Epithelial cell of umbilical artery (primary cell): ENCODE results near the gene COBLL1. TPM values are rescaled to one million over a fixed set of nuclear protein-coding genes. Genes with fewer than 3 reads are reported as not detected.

Experiments used
- total RNA-seq: library from RNA; depleted of rRNA; stranded (reverse); fragments of >200 nt; gene quantifications from 2 replicates; pipeline ENCODE4 v1.2.3, GENCODE V29; 2014

Gene COBLL1, protein sequence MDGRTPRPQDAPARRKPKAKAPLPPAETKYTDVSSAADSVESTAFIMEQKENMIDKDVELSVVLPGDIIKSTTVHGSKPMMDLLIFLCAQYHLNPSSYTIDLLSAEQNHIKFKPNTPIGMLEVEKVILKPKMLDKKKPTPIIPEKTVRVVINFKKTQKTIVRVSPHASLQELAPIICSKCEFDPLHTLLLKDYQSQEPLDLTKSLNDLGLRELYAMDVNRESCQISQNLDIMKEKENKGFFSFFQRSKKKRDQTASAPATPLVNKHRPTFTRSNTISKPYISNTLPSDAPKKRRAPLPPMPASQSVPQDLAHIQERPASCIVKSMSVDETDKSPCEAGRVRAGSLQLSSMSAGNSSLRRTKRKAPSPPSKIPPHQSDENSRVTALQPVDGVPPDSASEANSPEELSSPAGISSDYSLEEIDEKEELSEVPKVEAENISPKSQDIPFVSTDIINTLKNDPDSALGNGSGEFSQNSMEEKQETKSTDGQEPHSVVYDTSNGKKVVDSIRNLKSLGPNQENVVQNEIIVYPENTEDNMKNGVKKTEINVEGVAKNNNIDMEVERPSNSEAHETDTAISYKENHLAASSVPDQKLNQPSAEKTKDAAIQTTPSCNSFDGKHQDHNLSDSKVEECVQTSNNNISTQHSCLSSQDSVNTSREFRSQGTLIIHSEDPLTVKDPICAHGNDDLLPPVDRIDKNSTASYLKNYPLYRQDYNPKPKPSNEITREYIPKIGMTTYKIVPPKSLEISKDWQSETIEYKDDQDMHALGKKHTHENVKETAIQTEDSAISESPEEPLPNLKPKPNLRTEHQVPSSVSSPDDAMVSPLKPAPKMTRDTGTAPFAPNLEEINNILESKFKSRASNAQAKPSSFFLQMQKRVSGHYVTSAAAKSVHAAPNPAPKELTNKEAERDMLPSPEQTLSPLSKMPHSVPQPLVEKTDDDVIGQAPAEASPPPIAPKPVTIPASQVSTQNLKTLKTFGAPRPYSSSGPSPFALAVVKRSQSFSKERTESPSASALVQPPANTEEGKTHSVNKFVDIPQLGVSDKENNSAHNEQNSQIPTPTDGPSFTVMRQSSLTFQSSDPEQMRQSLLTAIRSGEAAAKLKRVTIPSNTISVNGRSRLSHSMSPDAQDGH
- total RNA-seq: 10.1 and 26.0 TPM in 2 replicates

DNA sequence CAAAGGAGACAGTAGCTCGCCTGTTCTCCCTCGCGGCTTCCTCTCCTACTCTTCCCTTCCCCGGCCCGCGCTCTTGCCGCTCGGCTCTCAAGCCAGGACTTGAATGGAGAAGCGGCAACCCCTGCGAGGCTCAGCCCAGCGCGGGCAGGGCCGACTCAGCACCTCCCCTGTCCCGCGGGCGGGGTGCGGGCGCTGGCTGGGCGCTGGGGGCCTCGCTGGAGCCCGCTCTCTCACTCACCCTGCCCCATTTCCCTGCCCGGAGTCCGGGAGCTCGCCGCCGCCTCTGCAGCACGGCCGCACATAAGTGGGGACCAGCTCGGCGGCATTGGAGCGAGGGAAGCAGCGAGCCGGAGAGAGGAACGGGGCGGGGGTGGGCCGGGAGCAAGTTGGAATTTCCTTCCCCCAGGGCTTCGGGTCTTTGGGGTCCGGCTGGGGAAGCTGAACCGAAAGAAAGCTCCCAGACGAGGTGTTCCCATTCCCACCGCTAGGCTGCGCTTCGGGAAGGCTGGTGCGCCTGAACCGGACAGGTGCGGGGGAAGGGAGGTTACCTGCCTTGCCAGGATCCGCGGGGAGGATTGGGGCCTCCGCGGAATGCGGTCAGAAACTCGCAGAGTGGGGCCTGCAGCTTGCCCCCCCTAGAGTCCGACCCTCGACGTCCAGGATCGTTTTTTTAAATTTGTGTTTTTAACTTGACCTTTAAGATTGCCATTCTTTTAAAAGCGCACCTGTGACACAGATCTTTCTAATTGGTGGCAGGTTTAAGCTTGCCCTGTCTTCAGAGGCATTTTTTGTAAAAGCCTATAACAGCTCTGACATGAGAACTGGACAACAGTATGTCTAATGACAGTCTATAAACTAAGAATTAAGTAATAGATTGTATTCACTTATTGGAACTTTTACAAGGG lies at the start of gene COBLL1:
Gene COBLL1 (minus strand): TSS at position 105 of the 905 bp plus-strand sequence. CDS start 627 bp downstream, outside the sequence.

Other genes starting within 250 kb of the COBLL1 start
- gene GRB14, start 220.3 kb downstream of the COBLL1 start, total RNA-seq: 4.5 and 11.9 TPM in 2 replicates
- gene SLC38A11, start 113.7 kb upstream of the COBLL1 start, total RNA-seq: not detected in 2 replicates